GM19324 (cell line): Measurements from ENCODE around the gene DBNL.

ENCODE experiments used
- ATAC-seq: cut with Tn5 transposase; IDR thresholded peaks from one replicate; pipeline ENCODE4 v1.9.1; 2021; ENCODE audit warnings: mild to moderate bottlenecking, moderate library complexity; ENCODE audit not compliant: unreplicated experiment, low FRiP score

DBNL gene

DNA sequence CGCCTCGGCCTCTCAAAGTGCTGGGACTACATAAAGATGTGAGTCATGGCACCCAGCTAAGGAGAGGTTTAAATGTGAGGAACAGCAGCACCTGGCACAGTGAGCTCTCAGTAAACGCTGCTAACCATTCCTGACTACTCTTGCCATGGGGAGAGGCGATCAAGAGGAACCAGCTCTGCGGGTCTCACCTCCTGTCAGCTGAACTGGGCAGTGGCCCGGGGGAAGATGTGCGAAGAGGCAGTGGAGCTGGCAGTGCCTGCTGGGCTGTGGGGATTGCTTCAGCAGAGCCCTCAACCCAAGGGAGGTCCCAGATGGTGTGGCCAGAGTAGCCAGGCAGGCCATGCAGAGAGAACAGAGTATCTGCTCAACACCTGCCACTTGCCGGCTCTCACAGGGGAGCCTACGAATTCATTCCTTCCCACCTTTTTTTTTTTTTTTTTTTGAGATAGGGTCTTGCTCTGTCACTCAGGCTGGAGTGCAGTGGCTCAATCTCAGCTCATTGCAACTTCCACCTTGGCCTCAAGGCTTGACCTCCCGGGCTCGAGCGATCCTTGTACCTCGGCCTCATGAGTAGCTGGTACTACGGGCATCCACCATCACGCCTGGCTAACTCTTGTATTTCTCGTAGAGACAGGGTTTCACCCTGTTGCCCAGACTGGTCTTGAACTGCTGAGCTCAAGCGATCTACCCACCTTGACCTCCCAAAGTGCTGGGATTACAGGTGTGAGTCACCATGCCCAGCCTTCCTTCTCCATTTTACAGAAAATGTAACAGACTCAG is 31.0 kb downstream of the DBNL start:
- ATAC-seq = no peak

DNA sequence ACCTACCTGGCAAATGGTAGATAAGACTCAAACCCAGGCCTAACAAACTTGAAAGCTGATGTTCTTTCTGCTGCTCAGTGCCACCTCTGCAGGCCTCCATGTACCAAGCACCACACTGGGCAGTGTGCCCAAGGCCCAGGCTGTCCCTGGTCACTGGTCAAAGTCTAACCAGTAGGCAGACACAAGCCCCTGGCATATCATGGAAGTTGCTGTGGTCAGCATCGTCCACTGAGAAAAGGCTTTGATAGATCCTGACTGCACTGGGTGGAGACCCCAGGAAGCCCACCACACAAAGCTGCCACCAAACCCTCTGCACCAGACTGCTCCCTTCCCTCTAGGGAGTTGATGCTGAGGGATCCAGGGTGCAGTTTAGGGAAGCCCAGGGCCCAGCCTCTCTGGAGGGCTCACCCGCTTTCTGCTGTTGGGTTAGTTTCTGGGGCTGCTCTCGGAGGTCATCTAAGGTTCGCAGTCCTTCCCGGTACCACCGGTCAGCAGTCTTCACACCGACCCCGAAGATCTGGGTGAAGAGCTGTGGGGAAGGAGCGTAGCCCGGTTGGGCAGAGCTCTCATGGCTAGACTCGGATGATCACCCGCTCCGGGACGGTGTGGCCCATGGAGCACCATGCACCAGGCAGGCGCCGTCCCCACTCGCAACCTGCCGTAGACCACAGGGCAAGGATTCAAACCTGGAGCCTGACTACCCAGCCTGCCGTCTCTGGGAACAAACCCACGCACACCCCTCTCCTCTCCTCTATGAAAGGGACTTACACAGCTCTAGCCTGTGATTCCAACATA is 31.8 kb downstream of the DBNL start:
- ATAC-seq = no peak

DNA sequence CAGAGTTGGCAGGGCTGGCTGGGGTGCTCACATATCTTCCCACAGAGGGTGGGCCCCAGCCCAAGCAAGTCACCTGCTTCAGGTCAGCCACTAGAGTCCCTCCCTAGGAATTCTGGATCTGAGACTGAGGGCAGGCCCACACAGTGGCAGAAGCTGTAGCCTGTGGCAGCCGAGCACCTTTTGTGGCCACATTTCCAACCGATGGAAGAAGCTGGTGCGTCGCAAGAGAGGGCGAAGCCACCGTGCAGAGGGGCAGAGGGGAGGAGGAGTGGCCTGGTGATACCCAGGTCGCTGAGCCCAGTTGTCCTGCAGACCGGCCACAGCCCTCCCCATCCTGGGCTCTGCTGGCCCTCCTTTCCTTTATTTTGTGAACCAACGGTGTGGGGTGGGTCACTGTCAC is 32.6 kb downstream of the DBNL start:
- ATAC-seq = no peak

DNA sequence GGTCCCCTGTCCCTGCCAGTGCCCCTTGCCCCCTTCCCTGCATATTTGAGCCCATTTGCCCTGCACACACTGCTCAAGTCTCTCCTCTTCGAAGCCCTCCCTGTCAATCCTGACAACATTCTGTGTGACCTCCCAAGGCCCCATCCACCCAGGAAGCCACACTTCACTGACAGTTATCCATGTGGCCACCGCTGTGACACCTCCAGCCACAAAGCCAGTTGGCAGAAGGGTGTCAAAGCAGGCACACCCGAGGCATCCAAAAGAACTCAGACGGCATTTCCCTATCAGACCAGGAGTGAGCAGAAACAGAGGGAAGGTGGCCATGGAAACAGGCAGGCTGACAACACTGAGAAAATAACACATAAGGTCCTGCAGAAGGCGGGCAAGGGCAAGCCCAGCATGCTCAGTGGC is 33.2 kb downstream of the DBNL start:
- ATAC-seq = no peak

DNA sequence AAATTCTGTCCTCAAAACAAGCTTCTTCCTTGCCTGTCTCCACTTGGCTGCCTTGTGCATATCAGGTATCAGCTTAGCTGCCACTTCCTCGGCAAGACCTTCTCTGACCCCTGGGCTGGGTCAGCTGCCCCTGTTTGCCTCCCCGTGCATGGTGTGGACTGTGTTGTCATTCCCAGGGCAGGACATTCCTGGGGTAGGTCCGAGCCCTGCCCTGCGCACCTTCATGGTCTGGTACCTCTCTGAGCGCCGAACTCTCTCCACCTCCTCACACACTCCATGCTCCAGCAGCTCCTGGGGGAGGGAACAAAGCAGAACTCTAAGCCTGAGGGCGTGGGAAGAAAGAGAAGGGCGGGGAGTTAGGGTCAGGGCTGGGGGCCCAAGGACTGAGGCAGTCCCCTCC is 34.0 kb downstream of the DBNL start:
- ATAC-seq = no peak

DNA sequence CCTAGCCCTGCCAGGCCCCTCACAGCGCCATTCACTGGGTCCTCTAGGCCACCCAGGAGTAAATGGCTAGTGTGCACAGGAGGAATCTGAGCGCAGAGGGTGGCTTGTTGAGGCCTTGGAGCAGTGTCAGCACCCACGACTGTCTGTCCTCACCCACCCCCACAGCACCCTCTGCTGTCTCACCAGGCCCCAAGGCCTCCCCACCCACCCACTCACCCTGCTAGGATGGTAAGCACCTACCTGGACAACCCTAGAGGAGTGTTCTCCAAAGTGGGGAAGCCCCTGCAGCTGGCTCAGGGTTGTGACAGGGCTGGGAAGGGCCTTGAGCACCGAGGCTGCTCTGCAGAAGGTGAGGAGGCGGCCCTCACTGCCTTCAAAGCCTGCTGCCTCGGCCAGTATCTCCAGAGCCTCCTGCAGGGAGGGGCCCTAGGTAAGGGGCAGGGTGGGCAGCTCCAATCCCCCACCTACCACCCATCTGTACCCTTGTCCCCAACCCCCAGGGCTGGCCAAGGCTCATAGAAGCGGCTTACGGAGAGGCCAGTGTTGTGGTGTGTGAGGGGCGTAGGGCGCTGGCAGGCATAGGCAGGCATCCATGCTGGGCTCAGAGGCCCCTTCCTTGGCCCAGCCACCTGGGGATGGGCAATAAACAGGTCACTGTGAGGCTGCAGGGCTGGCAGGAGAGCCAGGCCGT is 35.0 kb downstream of the DBNL start:
- no peak for ATAC-seq

DNA sequence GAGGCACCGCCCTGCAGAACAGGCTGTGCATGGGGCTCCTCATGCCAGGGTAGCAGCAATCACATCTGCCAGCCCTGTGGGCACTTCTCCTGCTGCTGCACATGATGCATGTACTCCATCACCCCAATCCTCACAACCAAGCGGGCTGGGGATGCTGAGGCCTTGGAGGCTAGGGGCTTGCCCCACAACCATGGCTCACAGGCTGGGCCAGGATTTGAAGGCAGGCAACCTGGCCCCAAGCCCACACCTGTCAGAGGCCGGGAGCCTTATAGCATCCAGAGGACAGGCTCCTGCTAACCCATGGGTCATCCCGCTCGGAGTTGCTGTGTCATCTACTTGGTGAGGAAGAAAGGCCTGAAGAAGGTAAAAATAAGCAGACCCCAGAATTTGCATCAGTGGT is 35.6 kb downstream of the DBNL start:
- ATAC-seq = no peak

DNA sequence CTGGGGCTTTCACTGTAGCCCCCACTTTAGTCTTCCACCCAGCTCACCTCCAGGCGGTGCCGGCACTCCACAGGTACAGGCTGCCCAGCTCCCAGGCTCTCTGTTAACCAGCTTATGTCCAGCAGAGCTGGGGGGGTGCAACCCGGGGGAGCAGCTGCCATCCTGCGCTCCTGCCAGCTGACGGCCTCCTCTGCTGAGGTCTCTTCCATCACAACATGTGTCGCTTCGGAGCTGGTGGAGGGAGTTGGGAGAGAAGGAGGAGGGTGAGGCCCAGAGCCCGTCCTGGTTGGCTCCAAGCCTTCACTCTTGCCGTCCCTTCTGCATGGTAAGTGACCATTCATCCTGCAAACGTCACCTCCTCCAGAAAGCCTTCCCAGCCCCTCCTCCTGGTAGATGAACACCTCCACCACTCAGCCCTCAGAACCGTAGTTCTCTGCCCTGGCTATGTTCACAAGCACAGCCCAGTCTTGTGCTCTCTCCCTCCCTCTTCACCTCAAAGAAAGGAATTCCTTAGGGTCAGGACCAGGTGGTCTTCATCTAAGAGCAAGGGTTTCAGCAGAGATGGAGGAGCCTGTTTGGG is 36.3 kb downstream of the DBNL start:
- ATAC-seq = no peak

DNA sequence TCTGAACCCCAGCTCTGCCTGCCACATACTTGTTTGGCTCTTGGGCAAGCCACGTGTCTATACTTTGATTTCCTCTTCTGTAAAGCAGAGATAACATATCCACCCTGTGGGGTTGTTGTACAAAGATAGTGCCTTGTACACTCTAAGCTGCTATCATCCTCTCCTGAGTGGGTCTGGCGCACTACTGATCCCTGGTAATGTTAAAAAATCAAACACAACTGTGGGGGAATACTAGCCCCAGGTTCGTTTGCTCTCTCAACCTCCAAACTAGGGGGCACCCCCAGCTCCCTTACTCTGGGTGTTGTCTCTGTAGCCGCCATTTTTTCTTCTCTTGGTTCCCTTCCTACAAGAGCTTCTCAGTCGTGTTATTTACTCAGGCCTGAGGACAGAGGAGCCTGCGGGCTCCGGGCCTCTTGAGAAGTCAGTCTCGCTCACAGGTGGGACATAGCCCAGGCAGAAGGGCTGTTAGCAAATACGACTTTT is 36.8 kb downstream of the DBNL start:
- no peak for ATAC-seq

DNA sequence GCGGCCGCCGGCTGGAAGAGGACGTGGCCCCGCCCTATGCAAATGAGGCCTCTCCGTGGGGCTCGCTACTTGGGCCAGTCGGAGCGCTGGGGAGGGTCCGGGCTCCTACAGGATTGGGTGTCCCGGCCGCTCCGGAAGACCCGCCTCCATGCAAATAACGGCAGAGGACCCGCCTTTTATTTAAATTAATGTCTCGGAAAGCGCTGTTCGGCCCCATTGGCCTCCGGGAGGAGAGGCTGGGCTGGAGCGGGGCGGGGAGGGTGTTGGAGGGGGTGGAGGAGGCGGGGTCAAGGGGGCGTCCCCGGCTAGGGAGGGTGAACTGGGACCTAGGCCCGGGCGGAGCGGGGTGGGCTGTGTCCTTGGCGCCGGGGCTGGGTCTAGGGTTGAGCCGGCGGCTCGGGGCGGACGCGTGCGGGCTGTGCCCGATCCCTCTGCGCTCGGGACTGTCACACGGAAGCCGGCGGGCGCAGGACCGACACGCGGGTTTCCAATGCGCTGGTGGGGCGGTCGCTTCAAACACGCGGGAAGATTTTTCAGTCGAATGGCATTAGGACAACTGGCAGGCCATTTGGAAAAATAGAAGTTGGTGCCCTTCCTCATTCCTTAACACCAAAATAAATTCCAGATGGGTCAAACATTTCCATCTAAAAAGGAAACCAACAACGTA is 38.2 kb downstream of the DBNL start:
- peak; percentile 95 for ATAC-seq

DNA sequence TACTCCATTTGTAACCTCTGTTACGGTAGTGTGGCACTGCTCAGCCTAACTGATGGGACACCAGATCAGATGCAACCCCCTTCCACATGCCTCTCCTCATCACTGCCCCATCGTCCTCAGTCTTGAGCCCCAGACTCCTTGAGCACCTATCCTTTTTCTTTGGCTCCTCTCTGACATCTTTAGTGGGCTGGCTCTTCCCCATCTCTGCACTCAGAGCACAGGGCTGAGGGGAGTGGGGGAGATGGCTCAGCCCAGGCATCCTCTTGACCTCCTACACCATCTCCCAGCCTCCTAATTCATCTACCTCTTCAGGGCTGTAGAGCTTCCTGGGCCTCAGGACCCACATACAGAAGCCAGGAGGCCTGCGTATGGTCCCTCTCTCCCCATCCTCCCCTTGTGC is 39.3 kb downstream of the DBNL start:
- no peak for ATAC-seq

DNA sequence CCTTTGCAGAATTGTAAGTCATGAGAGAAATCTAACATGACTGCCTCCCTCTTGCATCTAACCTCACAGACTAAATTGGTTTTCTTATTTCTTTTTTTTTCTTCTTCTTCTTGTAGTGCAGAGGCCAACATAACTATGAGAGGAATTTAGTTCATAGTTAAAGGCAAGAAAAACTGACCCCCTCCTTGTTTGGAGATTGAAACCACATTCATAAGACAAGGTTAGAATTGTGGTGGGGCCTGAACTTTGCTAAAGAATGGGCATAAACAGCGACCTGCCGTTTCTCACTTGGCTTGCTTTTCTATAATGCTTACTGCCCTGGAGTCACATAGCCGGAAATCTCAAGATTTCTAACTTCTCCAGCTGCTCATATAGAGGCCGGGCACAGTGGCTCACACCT is 40.2 kb downstream of the DBNL start:
- no peak for ATAC-seq

DNA sequence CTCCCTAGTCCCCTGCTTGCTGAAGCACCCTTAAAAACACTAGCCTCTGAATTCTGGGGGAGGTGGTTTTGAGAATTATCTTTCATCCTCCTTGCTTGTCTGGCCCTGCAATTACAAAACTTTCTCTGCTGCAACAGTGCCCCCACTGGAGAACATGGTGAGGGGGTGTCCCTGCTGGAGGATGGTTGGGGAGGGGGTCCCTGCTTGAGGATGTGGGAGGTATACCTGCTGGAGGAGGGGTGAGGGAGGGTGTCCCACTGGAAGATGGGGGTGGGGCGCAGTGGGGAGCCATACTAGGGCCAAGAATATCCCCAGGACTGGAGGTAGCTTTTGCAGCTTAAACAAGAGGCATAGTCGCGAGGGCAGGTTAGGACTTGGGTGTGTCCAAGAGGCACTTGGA is 41.0 kb downstream of the DBNL start:
- no peak for ATAC-seq

DNA sequence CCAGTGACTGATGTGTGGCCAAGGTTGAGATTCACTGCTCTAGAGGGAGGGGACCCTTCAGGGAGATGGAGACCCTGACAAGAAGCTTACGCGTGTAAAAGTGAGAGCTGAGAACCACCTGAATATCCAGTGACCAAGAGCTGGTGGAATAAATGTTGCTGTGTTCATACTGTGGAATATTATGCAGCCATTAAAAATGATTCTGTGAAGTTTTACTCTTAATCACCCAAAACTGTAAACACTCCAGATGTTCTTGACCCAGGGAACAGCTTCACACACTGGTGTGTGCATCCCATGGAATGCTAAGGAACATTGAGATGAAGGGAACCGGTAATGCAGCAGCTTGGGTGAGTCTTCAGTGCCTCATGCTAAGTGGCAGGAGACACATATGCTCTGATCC is 42.1 kb downstream of the DBNL start:
- no peak for ATAC-seq

DNA sequence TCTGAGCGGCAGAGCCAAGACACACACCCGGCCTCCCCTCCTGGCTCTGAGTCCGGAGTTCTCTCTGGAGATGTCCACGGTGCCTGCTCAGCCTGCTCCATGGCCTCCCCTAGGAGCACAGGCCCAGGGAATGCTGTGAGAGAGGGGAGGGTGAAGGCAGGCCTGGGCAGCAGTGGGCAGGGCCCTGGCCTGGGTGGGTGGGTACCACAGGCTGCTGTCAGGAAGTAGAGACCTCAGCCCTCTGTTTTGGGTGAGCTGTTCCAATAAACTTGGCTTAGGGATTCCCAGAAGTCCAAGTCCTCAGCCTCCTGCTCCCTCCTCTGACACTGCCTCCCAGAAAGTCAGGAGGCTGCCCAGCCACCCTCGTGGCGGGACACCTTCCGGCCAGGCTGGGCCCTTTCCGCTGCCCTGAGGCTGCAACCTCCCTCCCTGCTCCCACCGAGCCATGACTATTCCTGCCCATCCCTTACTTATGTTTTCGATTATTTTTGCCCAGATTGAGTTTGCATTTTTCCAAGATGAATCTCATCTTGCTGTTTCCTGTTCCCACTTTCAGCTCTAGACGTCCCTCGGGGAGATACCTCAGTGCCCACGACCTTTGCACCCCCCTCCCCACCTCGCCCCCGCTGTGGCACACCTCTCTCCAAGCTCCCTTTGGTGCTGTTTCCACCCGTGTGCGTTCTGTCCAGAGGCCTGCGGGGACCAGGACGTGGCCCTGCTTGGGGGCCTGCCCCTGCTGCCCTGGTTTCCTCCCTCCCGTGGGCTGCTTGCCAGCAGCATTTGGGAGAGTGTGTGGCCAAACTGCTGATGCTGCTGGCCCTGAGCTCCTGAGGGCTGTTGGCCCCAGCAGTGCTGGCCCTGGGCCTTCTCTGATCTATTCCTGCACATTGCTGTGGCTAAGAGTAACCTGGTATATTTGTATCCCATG is 43.7 kb downstream of the DBNL start:
- no peak for ATAC-seq

DNA sequence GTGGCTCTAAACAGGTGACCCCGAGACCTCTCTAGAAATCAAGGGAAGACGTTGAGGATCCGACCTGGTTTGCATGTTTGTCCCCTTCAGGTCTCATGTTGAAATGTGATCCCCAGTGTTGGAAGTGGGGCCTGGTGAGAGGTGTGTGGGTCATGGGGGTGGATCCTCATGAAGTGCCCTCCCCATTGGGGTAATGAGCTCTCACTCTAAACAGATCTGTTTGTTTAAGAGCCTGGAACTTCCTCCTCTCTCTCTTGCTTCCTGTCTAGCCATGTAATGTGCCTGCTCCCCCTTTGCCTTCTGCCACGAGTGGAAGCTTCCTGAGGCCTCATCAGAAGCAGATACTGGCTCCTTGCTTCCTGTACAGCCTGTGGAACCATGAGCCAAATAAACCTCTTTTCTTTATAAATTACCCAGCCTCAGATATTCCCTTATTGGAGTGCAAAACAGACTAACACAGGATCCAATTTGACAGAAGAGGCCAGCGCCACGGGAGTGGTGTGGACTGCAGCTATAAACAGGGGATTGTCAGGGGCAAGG is 48.7 kb downstream of the DBNL start:
- no peak for ATAC-seq

DNA sequence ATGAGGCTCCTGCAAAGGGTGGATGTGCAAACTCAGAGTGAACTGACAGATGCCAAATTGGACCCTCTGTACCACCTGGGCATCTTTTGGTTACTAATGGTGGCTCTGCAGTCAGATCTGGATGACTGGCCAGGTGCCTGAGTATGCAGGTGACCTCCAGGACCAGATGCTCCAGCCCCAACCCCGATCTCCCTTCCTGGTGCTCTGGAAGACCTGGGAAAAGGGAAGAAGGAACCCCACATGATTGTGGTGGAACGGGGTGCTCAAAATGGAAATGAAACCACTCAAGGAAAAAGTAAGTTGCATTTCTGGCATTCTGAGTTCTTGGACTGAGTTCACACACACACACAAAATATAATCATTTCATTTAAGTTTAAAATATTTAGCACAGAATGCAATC is 49.9 kb downstream of the DBNL start:
- no peak for ATAC-seq

DNA sequence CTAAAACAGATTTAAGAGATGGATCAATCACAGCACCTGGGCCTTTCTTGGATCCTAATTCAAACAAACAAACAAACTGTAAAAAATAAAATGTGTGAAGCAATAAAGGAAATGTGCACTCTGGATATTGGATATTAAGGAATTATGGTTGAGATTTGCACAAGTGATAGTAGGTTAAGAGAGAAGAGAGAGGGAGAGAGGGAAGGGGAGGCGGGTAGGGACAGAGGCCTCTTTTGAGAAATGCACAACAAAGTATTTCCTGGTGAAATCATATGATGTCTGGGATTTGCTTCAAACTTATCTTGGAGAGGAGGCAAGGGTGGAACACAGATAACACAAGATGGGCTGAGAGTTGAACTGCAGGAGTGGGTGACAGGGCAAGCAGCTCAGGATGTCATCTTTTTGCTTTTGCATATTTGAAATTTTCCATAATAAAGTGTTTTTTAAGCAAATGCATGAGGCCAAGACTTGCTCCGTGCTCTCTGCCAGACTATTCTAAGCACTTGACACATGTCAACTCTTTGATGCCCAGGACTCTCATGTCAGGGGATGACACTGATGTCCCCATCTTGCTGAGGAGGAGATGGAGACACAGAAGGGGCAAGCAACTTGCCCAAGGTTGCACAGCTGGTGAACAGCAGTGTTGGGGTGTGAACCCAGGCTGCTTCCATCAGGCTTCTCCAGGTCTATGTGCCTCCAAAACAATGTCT is 50.5 kb downstream of the DBNL start:
- ATAC-seq = no peak

DNA sequence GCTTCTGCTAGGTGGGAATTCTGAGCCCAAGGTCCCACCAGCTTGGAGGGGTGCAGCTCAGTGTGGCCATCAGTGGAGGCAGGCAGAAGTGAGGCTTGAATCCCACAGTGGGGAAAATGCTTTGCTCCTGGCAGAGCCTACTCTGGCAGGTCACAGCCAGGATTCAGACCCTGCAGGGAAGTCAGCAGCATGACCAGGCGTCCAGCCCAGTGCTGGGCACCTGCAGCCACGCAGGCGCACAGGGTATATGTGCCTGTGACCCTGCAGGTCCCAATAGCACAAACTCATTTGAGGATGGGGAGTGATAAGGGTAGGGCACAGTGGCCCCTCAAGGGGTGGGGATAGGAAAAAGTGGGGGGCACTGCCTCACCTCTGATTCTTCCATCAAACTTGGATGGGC is 51.3 kb downstream of the DBNL start:
- no peak for ATAC-seq
